ENCODE data around the gene NOTUM.

NOTUM gene

GRCh38 chr17:81944858-81945257, 16.1 kb downstream of the NOTUM start:
- DNase-seq (ENCODE audit: low read depth, low spot score), result no peak
- no peak overlapping the region for H3K4me3 ChIP-seq (ENCODE audit: low read length)

GRCh38 chr17:81942167-81942553, 18.8 kb downstream of the NOTUM start:
- H3K4me3 ChIP-seq (ENCODE audit: low read length), result no peak overlapping the region
- no peak for DNase-seq (ENCODE audit: low read depth, low spot score)

GRCh38 chr17:81941484-81942166, 19.4 kb downstream of the NOTUM start:
- no peak for DNase-seq (ENCODE audit: low read depth, low spot score)
- no peak overlapping the region for H3K4me3 ChIP-seq (ENCODE audit: low read length)

GRCh38 chr17:81940538-81941483, 20.2 kb downstream of the NOTUM start:
- no peak overlapping the region for H3K4me3 ChIP-seq (ENCODE audit: low read length)
- no peak for DNase-seq (ENCODE audit: low read depth, low spot score)

- DNase-seq (ENCODE audit: low read depth, low spot score), result no peak
- H3K4me3 ChIP-seq (ENCODE audit: low read length), result no peak overlapping the region
Measured at GRCh38 chr17:81939881-81940385, 21.1 kb downstream of the NOTUM start.

GRCh38 chr17:81939218-81939617, 21.8 kb downstream of the NOTUM start:
- H3K4me3 ChIP-seq (ENCODE audit: low read length), result no peak overlapping the region

GRCh38 chr17:81935709-81936084, 25.3 kb downstream of the NOTUM start:
- H3K4me3 ChIP-seq (ENCODE audit: low read length), result no peak overlapping the region
- no peak for DNase-seq (ENCODE audit: low read depth, low spot score)

More at GRCh38 chr17:81939218-81939617, 21.8 kb downstream of the NOTUM start:
- no peak for DNase-seq (ENCODE audit: low read depth, low spot score)

GRCh38 chr17:81934850-81935708, 25.9 kb downstream of the NOTUM start:
- DNase-seq (ENCODE audit: low read depth, low spot score), result no peak
- no peak overlapping the region for H3K4me3 ChIP-seq (ENCODE audit: low read length)

- DNase-seq (ENCODE audit: low read depth, low spot score), result no peak
- H3K4me3 ChIP-seq (ENCODE audit: low read length), result no peak overlapping the region
Measured at GRCh38 chr17:81934098-81934757, 26.8 kb downstream of the NOTUM start.

GRCh38 chr17:81933178-81933699, 27.7 kb downstream of the NOTUM start:
- no peak overlapping the region for H3K4me3 ChIP-seq (ENCODE audit: low read length)
- DNase-seq (ENCODE audit: low read depth, low spot score), result no peak

GRCh38 chr17:81932333-81932983, 28.5 kb downstream of the NOTUM start:
- H3K4me3 ChIP-seq (ENCODE audit: low read length), result no peak overlapping the region
- no peak for DNase-seq (ENCODE audit: low read depth, low spot score)

GRCh38 chr17:81931557-81932332, 29.2 kb downstream of the NOTUM start:
- no peak for DNase-seq (ENCODE audit: low read depth, low spot score)
- no peak overlapping the region for H3K4me3 ChIP-seq (ENCODE audit: low read length)

GRCh38 chr17:81931189-81931556, 29.8 kb downstream of the NOTUM start:
- no peak for DNase-seq (ENCODE audit: low read depth, low spot score)
- no peak overlapping the region for H3K4me3 ChIP-seq (ENCODE audit: low read length)

- DNase-seq (ENCODE audit: low read depth, low spot score), result no peak
- H3K4me3 ChIP-seq (ENCODE audit: low read length), result no peak overlapping the region
Measured at GRCh38 chr17:81930142-81931125, 30.6 kb downstream of the NOTUM start.

GRCh38 chr17:81929253-81930141, 31.5 kb downstream of the NOTUM start:
- H3K4me3 ChIP-seq (ENCODE audit: low read length), result no peak overlapping the region
- no peak for DNase-seq (ENCODE audit: low read depth, low spot score)

Measured in Jurkat, Clone E6-1 (cell line).